Esophagus muscularis mucosa (tissue), 4 donors: ENCODE results near the gene SLC38A10.

Experiments
- EP300 ChIP-seq: sonication (generic); formaldehyde crosslinking; IDR thresholded peaks from one replicate; pipeline ENCODE4 v1.6.1; 2017; ENCODE audit warnings: antibody characterized with exemption
- POLR2A ChIP-seq: fragments of 450-650 bp; IDR thresholded peaks from one replicate; pipeline ENCODE4 v1.6.1; 2017; ENCODE audit warnings: antibody characterized with exemption, moderate library complexity, mild to moderate bottlenecking, low read depth
- POLR2AphosphoS5 ChIP-seq, 2 donors: sonication (generic); formaldehyde crosslinking; IDR thresholded peaks; one replicate each; pipeline ENCODE4 v1.6.1; 2017; ENCODE audit warnings: antibody characterized with exemption in 2 of 2
- TF ChIP-seq, protein P1 (sequence below), 3 experiments: fragments of 200-600 bp in 2 of 3; fragments of 450-650 bp in 1 of 3; sonication (generic) in 2 of 3; IDR thresholded peaks; one replicate each; pipeline ENCODE4 v1.5.1; 2017 to 2019; ENCODE audit warnings: antibody characterized with exemption in 3 of 3, mild to moderate bottlenecking in 2 of 3, moderate library complexity in 1 of 3

DNA sequence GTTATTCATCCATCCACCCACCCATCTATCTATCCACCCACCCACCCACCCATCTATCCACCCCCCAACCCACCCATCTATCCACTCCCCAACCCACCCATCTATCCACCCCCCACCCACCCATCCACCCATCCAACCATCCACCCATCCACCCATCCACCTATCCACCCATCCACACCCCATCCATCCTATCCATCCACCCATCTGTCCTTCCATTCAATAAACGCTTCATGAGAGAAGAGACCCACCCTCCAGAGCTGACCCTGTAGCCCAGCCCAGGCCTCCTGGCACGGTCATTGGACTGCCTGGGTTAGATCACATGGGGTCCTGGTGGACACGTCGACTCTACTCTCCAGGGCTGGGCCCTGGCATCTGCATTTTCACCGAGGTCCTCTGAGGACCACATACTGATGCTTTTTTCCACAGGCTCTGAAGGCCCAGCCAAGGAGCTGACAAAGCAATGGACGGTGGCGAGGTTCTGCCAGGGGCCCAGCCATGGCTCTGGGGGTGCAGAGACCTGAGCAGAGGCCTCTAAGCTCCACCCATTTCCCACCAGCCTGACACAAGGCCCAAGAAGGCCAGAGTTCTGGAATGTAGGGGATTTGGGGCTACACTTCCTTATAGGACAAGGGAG, 41.3 kb upstream of the SLC38A10 start:
- TF ChIP-seq, protein P1, sequence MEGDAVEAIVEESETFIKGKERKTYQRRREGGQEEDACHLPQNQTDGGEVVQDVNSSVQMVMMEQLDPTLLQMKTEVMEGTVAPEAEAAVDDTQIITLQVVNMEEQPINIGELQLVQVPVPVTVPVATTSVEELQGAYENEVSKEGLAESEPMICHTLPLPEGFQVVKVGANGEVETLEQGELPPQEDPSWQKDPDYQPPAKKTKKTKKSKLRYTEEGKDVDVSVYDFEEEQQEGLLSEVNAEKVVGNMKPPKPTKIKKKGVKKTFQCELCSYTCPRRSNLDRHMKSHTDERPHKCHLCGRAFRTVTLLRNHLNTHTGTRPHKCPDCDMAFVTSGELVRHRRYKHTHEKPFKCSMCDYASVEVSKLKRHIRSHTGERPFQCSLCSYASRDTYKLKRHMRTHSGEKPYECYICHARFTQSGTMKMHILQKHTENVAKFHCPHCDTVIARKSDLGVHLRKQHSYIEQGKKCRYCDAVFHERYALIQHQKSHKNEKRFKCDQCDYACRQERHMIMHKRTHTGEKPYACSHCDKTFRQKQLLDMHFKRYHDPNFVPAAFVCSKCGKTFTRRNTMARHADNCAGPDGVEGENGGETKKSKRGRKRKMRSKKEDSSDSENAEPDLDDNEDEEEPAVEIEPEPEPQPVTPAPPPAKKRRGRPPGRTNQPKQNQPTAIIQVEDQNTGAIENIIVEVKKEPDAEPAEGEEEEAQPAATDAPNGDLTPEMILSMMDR (IDR thresholded peaks at IDR 0.05), result no peak
- TF ChIP-seq POLR2A (no peak), POLR2AphosphoS5 (IDR thresholded peaks at IDR 0.05) (no peak), EP300 (no peak)
